DND-41 (cell line): ENCODE measurements around the gene LRRTM4.
"Not testable (repeated sequence)": the region's sequence is repeated elsewhere in the genome, so short reads cannot be mapped to it uniquely, and the experiment has no call there.

Source experiments
- ATAC-seq: fragments of 200-7000 bp; cut with Tn5 transposase; 3 replicates; pipeline ENCODE4 v1.9.1; 2021; ENCODE audit warnings: low read depth; ENCODE audit not compliant: insufficient read depth
- DNase-seq: peaks from one replicate; pipeline ENCODE4 v3.0.0-alpha.2; 2020
- H2AFZ ChIP-seq: 2 replicates; pipeline ENCODE4 v1.6.0; 2012; ENCODE audit warnings: low read depth, low read length
- H3K27ac ChIP-seq: 2 replicates; pipeline ENCODE4 v1.5.1; 2012; ENCODE audit warnings: low read length, inconsistent platforms
- H3K27me3 ChIP-seq: fragments of 200-600 bp; sonication (generic); 2 replicates; pipeline ENCODE4 v1.6.0; 2012; ENCODE audit warnings: low read length, mild to moderate bottlenecking, inconsistent platforms; ENCODE audit not compliant: insufficient read depth, poor library complexity
- H3K36me3 ChIP-seq: 2 replicates; pipeline ENCODE4 v1.5.1; 2012; ENCODE audit warnings: low read length, inconsistent platforms; ENCODE audit not compliant: insufficient read depth
- H3K4me1 ChIP-seq: 2 replicates; pipeline ENCODE4 v1.5.1; 2012; ENCODE audit warnings: mild to moderate bottlenecking, low read length; ENCODE audit not compliant: insufficient read depth
- H3K4me2 ChIP-seq: 2 replicates; pipeline ENCODE4 v1.6.0; 2012; ENCODE audit warnings: mild to moderate bottlenecking, moderate library complexity, low read length, inconsistent platforms; ENCODE audit not compliant: insufficient read depth
- H3K4me3 ChIP-seq, 2 experiments: fragments of 200-600 bp in 1 of 2; shearing (Covaris generic) in 1 of 2; 2 replicates each; pipeline ENCODE4 v1.5.1; 2012 to 2016; ENCODE audit warnings: inconsistent platforms in 2 of 2, low read length in 2 of 2, mild to moderate bottlenecking in 2 of 2, low read depth in 1 of 2, moderate library complexity in 1 of 2
- H3K79me2 ChIP-seq: 2 replicates; pipeline ENCODE4 v1.6.0; 2012; ENCODE audit warnings: low read length, inconsistent platforms; ENCODE audit not compliant: insufficient read depth
- H3K9ac ChIP-seq: 2 replicates; pipeline ENCODE4 v1.6.0; 2012; ENCODE audit warnings: low read depth, mild to moderate bottlenecking, inconsistent platforms, low read length, moderate library complexity
- H3K9me3 ChIP-seq: 2 replicates; pipeline ENCODE4 v1.5.1; 2012; ENCODE audit warnings: low read length, moderate library complexity, mild to moderate bottlenecking, inconsistent platforms; ENCODE audit not compliant: insufficient read depth, severe bottlenecking
- H4K20me1 ChIP-seq: 2 replicates; pipeline ENCODE4 v1.6.0; 2012; ENCODE audit warnings: low read length; ENCODE audit not compliant: insufficient read depth
- EZH2 ChIP-seq: IDR thresholded peaks from 3 replicates; pipeline ENCODE4 v1.6.1; 2012; ENCODE audit warnings: borderline replicate concordance, low read depth, mild to moderate bottlenecking, moderate library complexity, low read length, inconsistent platforms; ENCODE audit not compliant: severe bottlenecking
- TF ChIP-seq, protein P1 (sequence below): IDR thresholded peaks from 2 replicates; pipeline ENCODE4 v1.5.1; 2012; ENCODE audit warnings: borderline replicate concordance, low read length, moderate library complexity, mild to moderate bottlenecking; ENCODE audit not compliant: poor library complexity, severe bottlenecking; ENCODE audit errors: extremely low read depth

The LRRTM4 gene

GRCh38 chr2:77169426-77169825, 352.8 kb downstream of the LRRTM4 start:
- Histone ChIP-seq H3K4me2 (no peak overlapping the region), H3K9me3 (no peaks in the 10 kb centered on the region), H3K79me2 (no peaks in the 10 kb centered on the region), H2AFZ (no peak overlapping the region), H3K27ac (no peak overlapping the region), H4K20me1 (no peaks in the 10 kb centered on the region), H3K36me3 (no peaks in the 10 kb centered on the region), H3K9ac (no peak overlapping the region), H3K4me3 (no peak overlapping the region), H3K4me1 (no peaks in the 10 kb centered on the region), H3K27me3 (no peaks in the 10 kb centered on the region)
- ATAC-seq (no peak), DNase-seq (no peak)
- TF ChIP-seq EZH2 = no peak
- TF ChIP-seq, protein P1, sequence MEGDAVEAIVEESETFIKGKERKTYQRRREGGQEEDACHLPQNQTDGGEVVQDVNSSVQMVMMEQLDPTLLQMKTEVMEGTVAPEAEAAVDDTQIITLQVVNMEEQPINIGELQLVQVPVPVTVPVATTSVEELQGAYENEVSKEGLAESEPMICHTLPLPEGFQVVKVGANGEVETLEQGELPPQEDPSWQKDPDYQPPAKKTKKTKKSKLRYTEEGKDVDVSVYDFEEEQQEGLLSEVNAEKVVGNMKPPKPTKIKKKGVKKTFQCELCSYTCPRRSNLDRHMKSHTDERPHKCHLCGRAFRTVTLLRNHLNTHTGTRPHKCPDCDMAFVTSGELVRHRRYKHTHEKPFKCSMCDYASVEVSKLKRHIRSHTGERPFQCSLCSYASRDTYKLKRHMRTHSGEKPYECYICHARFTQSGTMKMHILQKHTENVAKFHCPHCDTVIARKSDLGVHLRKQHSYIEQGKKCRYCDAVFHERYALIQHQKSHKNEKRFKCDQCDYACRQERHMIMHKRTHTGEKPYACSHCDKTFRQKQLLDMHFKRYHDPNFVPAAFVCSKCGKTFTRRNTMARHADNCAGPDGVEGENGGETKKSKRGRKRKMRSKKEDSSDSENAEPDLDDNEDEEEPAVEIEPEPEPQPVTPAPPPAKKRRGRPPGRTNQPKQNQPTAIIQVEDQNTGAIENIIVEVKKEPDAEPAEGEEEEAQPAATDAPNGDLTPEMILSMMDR = no peak

- not testable (repeated sequence) for H3K27me3 ChIP-seq, H3K4me3 ChIP-seq, DNase-seq, H3K9ac ChIP-seq, H3K79me2 ChIP-seq, H3K27ac ChIP-seq, H4K20me1 ChIP-seq, ATAC-seq, H3K36me3 ChIP-seq, H3K4me2 ChIP-seq, H3K9me3 ChIP-seq, H3K4me1 ChIP-seq, H2AFZ ChIP-seq
Observed at GRCh38 chr2:77164021-77164420, 358.2 kb downstream of the LRRTM4 start.

GRCh38 chr2:77161009-77161408, 361.2 kb downstream of the LRRTM4 start:
- ATAC-seq = no peak
- DNase-seq = no peak
- Histone ChIP-seq H3K4me2 (no peak overlapping the region), H2AFZ (no peak overlapping the region), H3K9ac (no peak overlapping the region), H3K27me3 (no peaks in the 10 kb centered on the region), H3K9me3 (no peaks in the 10 kb centered on the region), H3K79me2 (no peaks in the 10 kb centered on the region), H4K20me1 (no peaks in the 10 kb centered on the region), H3K4me1 (no peaks in the 10 kb centered on the region), H3K27ac (no peak overlapping the region), H3K36me3 (no peaks in the 10 kb centered on the region), H3K4me3 (no peak overlapping the region)
- TF ChIP-seq EZH2 = no peak
- TF ChIP-seq, protein P1 = no peak

DNA sequence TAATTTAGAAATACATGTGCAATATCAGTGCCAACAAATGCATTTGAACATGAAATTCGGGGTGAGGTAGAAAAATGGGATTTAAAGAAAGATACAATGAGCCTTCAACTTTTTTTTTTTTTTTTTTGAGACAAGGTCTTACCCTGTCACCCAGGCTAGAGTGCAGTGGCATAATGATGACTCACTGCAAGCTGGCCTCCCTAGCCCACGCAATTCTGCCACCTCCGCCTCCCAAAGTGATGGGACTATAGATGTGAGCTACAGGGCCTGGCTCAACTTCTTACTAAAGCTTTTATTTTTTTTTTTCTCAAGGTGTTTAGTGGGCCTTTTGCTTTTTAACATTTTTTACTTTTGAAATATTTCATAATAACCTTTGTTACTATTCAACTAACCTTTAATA, 365.6 kb downstream of the LRRTM4 start:
- no peak overlapping the region for H3K4me3 ChIP-seq
- DNase-seq (no peak), ATAC-seq (no peak)
- no peaks in the 10 kb centered on the region for H3K79me2 ChIP-seq
- H3K36me3 ChIP-seq = no peaks in the 10 kb centered on the region
- no peak overlapping the region for H3K4me2 ChIP-seq
- H3K4me1 ChIP-seq = no peaks in the 10 kb centered on the region
- no peak overlapping the region for H2AFZ ChIP-seq
- H3K27ac ChIP-seq = no peak overlapping the region
- H4K20me1 ChIP-seq = no peaks in the 10 kb centered on the region
- H3K27me3 ChIP-seq = no peaks in the 10 kb centered on the region
- H3K9ac ChIP-seq = no peak overlapping the region
- TF ChIP-seq, protein P1 = no peak
- no peak for TF ChIP-seq EZH2
- H3K9me3 ChIP-seq = no peaks in the 10 kb centered on the region
